ENCODE measurements around the gene PCP2.

Gene PCP2

DNA sequence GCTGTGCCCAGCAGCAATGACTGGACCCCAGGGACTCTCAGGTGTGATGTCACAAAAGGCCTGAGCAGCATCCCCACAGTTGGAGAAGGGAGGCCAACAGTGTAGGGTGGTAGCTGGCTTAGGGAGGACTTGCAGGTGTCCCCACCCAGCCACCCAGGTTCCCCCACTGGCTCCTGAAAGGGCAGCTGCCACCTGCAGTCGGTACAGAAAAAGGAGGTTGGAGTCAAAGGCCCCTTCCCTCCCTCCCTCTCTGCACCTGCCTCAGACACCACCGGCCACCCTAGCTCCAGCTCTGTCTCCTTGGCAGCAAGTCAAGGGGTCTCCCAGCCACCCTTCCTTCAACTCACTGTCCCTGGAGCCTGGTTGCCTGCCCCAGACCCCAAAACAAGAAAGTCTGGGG lies at the start of gene PCP2:
TSS of gene PCP2 (minus strand) at position 22 of the 400 bp plus-strand sequence. CDS start 262 bp downstream, outside the sequence.
- DNase-seq: no peak

DNA sequence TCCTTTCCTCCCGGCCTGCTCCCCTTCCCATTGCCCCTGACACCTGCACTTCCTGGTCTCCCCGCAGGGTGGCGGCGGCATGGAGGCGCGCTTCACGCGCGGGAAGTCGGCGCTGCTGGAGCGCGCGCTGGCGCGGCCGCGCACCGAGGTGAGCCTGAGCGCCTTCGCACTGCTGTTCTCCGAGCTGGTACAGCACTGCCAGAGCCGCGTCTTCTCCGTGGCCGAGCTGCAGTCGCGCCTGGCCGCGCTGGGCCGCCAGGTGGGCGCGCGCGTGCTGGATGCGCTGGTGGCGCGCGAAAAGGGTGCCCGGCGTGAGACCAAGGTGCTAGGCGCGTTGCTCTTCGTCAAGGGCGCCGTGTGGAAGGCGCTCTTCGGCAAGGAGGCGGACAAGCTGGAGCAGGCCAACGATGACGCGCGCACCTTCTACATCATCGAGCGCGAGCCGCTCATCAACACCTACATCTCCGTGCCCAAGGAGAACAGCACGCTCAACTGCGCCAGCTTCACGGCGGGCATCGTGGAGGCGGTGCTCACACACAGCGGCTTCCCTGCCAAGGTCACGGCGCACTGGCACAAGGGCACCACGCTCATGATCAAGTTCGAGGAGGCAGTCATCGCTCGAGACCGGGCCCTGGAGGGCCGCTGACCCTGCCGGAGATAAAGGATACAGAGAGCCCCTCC lies 48.8 kb upstream of the PCP2 start:
- DNase-seq: peak in 12 of 56 donors; percentile 18 to 62 (median 42)

DNA sequence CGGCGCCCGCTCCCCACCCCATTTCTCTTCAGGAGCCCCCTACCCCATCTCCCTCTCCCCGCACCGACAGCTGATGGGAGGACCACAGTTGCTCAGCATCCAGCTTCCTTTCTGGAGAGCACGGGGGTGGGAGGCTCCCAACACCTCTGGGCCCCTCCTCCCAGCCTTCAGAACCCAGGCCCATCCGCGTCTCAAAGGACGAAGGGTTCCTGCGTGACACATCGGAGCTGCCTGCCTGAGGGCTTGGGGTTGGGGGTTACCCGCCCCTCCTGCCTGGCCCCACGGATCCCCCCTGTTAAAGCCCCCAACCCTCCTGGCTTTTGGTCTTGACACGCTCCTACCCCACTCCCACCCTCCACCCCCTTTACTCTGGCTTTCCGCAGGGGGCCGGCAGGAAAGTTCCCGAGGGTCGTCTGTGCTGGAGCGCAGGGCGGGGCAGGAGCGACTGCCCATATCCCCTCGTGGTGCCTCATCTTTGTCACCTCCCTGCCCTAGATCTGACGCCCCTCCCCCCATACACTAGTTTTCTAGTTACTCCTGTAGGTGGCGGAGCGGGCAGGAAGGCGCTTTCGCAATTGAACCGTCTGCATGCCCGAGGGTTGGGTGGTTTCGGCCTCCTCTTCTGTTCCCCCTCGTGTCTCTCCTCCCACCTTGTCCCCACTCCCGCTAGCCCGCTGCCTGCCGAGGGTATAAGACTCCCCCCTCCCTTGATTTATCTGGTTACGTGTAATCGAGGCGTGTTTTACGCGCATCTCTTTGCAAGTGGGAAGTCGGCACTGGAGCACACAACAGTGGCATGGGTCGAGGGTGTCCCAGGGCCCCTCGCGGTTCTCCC lies 48.0 kb upstream of the PCP2 start:
- peak in 51 of 56 donors; percentile 5 to 84 (median 41) for DNase-seq

DNA sequence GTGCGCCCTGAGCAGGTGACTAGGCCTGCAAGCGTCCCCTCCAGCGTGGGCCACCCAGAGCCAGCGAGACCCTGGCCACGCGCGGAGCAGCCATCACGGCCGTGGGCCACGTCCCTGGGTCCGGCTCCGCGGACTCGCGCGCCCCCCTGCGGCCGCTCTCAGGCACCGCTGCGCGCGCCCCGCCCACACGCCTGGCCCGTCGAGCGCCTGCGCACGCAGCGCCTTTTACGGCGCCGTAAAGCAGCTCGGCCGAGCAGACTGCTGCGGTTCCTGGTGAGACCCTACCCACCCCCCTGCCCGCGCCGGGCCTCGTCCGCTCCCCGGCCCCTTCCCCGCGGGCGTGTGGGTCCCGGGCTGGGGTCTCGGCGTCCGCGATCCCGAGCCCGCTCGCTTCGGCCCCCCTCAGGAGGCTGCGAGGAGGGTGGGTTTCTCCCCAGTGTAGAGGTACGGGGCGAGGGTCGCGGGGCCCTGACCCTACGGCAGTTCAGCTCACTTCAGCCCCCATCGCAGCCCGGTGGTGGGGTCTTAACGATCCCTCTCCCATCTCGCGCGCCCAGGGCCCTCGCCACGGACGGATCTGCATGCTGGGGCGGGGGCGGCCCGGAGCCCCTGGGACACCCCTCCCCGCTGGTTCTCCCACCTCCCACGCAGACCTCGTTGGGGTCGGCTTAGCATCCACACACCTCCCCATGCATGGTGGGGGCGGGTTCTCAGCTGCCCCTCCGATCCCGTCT lies 47.3 kb upstream of the PCP2 start, which contains the start of gene TRAPPC5:
TSS of gene TRAPPC5 (plus strand) at position 228 of the 734 bp plus-strand sequence. CDS start 1,421 bp downstream, outside the sequence.
- DNase-seq: peak in 54 of 56 donors; percentile 26 to 91 (median 76)

DNA sequence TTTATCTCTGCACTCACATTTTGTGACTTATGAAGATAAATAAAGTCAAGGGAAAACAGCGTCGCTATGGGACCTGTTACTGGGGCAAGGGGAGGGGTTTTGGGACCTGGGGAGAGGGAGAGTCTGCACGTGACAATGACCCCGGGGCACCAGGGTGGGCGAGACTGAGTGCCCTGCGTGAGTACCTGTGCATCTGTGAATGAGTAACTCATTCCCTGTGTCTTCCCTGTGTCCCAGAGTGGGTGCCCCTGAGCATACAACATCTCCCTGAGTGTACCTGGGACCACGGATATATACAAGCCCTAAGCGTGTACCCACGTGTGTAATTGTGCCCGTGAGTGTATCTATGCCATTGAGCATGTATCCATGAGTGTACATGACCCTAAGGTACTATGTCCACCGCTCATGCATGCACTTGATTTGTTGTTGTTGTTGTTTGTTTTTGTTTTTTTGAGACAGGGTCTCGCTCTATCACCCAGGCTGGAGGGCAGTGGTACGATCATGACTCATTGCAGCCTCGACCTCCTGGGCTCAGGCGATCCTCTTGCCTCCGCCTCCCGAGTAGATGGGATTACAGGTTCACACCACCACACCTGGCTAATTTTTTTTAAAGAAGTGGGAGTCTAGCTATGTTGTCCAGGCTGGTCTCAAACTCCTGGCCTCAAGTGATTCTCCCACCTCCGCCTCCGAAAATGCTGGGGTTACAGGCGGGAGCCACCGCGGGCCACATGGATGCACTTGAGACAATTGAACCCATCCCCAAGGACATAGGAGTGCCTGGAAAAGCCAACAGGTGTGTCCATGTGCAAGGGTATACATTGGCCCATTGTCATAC lies 46.5 kb upstream of the PCP2 start:
- peak in 1 of 56 donors; percentile 38 for DNase-seq

DNA sequence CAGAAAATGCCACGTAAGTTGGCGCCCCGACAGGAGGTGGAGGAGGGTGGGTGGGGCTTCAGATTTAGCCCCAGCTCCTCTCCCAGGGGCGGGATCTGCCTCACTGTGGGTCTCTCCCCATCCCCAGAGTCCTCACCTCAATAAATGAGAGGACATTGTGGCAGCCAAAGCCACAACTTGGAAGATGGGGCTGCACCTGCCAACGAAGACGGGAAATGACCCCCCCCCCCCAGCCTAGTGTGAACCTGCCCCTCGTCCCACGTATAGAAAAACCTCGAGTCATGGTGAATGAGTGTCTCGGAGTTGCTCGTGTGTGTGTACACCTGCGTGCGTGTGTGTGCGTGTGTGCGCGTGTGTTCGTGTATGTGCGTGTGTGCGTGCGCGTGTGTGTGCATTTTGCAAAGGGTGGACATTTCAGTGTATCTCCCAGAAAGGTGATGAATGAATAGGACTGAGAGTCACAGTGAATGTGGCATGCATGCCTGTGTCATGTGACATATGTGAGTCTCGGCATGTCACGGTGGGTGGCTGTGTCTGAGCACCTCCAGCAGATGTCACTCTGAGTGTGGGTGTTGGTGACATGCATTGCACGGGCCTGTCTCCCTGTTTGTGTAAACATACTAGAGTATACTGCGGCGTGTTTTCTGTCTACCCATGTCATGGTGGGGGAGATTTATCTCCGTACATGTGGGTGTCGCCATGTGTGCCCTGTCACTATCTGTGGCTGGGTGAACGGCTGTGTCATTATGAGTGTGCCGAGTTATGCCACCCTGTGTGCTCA lies 45.6 kb upstream of the PCP2 start:
- peak in 25 of 56 donors; percentile 2 to 50 (median 20) for DNase-seq

DNA sequence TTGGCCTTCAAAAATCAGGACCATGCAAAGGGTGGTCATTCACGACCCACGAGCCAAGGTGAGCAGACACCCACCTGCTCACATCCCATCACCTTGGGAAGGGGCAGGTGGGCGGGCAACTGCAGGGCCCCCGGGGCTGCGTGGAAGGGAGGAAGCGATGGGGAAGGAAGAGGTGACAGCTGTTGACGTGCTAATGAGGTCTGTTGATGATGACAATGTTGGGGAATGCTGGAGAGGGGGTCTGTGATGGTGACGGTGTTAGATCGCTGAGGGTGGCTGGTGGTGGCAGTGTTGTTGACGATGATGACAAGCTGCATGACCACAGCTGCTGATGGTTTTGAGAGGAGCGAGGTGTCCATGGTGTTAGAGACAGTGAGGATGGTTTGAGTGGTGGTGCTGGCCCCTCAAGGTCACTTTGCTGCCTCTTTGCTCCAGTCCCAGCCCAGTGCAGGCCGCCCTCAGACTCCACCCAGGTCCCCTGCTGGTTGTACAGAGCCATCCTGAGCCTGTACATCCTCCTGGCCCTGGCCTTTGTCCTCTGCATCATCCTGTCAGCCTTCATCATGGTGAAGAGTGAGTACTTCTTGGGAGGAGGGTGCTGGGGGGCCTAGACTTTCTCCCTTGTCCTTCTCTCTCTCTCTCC lies 44.3 kb upstream of the PCP2 start:
- no peak for DNase-seq

DNA sequence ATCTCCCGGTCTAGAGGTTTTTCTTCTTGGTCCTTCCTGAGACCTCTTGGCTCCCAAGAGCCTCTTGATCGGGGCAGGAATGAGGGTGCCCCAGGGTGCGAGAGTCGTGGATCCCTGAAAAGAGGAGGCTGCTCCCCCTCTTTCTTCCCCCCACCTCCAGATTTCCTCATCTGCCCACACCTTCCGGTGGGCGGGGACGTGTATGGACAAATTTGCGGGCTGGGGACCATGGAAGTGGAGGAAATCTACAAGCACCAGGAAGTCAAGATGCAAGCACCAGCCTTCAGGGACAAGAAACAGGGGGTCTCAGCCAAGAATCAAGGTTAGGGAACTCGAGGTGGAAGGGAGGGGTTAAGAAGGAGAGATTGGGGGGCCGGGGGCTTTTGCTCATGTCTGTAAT lies 43.3 kb upstream of the PCP2 start, which contains the start of gene MCEMP1:
TSS of gene MCEMP1 (plus strand) at position 237 of the 400 bp plus-strand sequence. CDS start at position 268, 31 bp downstream.
- DNase-seq: no peak

DNA sequence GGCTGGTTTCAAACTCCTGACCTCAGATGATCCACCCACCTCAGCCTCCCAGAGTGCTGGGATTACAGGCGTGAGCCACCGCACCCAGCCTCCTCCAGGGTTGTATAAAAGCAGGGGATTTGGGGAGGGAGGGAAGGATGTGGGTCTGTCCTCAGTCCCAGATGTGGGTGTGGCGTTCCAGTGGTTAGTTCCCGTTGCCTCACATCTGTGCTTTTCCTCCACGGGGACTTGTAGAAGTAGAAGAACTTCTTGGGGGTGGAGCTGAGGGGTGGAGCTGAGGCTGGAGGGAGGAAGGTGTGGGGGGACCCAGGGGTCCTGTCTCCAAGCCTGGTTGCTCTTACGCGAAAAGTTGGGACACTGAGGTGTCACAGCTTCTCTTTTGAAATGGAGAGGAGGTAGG lies 42.9 kb upstream of the PCP2 start:
- no peak for DNase-seq

DNA sequence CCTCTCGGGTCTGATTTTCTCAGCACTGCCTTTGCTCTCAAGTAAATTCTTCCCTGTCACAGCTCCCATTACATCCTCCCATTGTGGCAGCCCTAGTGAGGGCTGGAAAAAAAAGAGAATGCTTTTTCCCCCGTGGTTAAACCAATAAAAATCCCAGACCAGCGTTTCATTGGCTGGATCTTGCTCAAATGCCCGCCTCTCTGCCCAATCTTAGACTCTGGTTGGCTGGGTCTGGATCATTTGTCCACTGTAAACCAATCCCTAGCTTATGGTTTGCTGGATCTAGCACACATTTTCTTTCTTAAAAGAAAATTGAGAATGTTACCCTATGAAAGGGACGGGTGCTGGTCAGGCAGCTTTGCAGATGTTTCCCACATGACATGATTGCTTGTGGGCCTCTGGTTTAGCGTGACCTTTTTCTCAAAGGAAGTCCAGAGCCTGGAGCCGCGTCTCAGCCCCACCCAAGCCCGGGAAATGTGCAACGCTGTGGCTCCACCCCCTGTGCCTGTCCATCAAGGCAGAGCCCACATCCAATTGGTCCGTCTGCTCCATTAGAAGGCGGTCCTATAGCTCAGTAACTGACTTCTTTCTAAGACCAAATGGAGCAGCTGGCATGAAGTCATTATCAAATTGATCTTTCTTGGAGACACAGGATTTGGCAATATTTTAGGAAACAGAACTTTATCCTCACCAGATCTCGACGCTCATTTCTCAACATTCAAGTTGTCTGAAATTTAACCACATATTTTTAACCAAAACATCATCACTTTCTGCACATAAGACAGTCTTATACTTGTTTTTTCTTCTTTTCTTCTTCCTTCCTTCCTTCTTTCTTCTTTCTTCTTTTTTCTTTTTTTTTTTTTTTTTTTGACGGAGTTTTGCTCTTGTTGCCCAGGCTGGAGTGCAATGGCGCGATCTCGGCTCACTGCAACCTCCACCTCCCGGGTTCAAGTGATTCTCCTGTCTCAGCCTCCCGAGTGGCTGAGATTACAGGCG lies 40.8 kb upstream of the PCP2 start:
- DNase-seq: peak in 22 of 56 donors; percentile 1 to 56 (median 18)

DNA sequence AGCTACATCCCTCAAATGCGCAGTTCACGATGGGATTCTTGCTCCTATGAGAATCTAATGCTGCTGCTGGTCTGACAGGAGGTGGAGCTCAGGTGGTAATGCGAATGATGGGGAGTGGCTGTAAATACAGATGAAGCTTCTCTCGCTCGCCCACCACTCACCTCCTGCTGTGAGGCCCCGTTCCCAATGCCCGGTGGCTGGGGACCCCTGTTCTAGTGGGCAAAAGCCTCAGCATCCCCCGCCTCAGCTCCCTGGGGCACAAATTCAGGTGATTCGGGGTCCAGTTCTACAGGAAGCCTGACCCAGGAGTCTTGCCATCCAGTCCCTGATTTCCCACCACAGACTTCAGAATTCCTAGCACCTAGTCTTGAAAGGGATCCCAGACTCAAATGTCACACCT lies 39.0 kb upstream of the PCP2 start:
- DNase-seq: no peak

DNA sequence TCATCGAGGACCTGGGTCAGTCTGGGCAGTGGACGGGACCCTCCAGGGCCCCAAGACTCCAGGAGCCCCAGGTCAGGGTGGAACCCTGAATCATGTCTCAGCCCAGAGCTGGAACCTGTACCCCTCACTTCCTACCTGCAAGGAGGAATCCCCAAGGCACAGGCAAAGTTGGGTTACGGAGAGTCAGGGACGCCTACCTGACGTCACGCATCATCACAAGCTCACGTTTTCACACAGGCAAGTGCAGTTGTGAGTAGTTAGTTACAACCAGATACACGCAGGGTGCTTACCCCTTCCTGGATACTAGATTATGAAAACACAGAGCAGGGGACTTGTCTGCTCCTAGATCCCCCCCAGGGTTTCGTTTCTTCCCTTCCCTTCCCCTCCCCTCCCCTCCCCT lies 37.3 kb upstream of the PCP2 start:
- peak in 2 of 56 donors; percentile 2 to 46 for DNase-seq

DNA sequence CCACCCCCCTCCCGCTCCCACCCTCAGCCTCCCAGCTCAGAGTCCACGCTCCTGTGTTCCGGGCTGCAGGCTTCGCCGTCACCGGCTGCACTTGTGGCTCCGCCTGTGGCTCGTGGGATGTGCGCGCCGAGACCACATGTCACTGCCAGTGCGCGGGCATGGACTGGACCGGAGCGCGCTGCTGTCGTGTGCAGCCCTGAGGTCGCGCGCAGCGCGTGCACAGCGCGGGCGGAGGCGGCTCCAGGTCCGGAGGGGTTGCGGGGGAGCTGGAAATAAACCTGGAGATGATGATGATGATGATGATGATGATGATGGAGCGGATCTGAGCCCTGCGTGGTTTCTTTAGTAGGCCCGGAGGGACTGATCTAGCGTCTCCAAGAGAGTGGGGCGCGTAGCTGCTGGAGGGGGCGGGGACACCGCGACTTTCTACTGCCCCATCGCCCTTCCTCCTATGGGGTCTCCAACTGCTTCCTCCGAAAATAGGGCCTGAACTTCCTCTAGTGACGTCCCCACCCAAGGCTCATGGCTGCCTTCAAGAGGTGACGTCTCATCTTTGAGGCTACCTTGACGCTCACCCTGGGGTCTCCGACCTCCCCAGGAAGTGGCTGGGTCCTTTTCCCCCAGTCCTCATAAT lies 36.7 kb upstream of the PCP2 start:
- DNase-seq: peak in 32 of 56 donors; percentile 2 to 74 (median 34)

DNA sequence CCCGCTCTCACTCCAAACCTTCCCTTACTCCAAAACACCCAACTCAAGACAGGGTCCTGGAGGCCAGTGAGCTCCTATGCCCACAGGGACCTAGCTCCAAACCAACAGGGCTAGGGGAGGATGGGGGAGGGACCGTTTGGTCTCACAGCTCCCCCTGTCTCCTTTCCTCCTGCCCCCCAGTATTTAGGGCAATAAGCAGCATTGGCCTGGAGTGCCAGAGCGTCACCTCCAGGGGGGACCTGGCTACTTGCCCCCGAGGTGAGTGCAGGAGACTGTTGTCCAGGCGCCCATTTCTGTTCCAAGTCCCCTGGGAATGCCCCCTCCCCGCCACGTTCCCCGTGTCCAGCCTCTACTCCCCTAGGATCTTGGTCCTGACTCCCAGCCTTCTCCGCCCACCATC lies 36.1 kb upstream of the PCP2 start:
- no peak for DNase-seq

DNA sequence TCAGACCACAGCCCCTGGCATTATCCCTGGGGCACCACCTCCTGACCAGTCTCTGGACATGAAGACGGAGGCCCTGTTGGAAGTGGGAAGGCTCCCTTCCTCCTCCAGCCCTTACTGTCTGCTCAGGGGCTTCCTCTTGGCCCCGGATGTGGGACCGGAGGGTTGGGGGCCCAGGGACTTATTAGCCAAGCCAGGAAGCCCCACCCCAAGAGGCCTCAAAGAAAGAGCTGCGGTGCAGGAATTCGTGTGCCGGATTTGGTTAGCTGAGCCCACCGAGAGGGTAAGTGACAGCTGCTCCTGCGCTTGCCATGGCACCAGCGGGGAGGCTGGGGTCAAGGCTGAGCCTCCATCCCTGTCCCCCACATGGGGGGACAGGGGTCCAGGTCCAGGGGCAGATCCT lies 35.3 kb upstream of the PCP2 start, which contains the start of gene RETN:
TSS of gene RETN (plus strand) at position 208 of the 400 bp plus-strand sequence. CDS start 278 bp downstream, outside the sequence.
- DNase-seq: no peak

DNA sequence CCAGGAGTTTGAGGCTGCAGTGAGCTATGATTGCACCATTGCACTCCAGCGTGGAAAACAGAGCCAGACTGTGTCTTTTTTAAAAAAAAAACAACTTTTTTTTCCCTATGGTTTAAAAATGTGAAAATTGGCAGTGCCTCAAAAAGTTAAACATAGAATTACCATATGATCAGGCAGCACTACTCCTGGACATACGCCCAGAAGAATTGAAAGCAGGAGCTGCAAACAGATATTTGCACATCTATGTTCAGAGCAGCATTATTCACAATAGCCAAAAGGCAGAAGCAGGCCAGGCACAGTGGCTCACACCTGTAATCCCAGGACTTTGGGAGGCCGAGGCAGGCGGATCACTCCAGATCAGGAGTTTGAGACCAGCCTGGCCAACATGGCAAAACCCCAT lies 31.6 kb upstream of the PCP2 start:
- DNase-seq: no peak

DNA sequence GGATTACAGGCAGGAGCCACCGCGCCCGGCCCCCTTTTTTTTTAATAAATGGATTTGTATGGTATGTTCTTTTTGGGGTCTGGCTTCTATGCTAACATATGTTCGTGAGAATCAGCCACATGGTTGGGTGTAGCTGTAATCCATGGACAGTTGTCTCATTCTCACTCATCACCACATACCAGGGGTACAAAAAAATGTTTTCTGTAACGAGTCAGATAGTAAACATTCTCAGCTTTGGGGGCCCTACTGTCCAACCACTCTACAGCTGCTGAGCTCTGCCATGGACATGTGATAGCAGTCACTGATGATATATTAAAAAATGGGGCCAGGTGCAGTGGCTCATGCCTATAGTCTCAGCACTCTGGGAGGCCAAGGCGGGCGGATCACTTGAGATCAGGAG lies 30.2 kb upstream of the PCP2 start:
- DNase-seq: no peak

Measured in nucleus accumbens (tissue), 56 donors.